Measurements from ENCODE around the gene LONP2. TPM values are rescaled to one million over a fixed set of nuclear protein-coding genes. Genes with fewer than 3 reads are reported as not detected.
"Not testable (repeated sequence)": the region's sequence is repeated elsewhere in the genome, so short reads cannot be mapped to it uniquely, and the experiment has no call there.

Gene LONP2
- total RNA-seq, 1 experiment from 2014 or later, result 36.8 TPM

- no peak for DNase-seq (ENCODE audit: low spot score)
These were observed 88.9 kb downstream of the LONP2 start for GRCh38 chr16:48332978-48333377.

- DNase-seq (ENCODE audit: low spot score), result no peak
These were observed 90.2 kb downstream of the LONP2 start for GRCh38 chr16:48334325-48334724.

- DNase-seq (ENCODE audit: low spot score), result no peak
These were observed 91.9 kb downstream of the LONP2 start for GRCh38 chr16:48335961-48336360.

GRCh38 chr16:48340054-48340453 is 96.0 kb downstream of the LONP2 start:
- no peak for DNase-seq (ENCODE audit: low spot score)

GRCh38 chr16:48342591-48342990 is 98.5 kb downstream of the LONP2 start:
- DNase-seq (ENCODE audit: low spot score), result no peak

GRCh38 chr16:48347191-48347865 is 103.2 kb downstream of the LONP2 start:
- no peak for DNase-seq (ENCODE audit: low spot score)

- no peak for DNase-seq (ENCODE audit: low spot score)
These were observed 103.9 kb downstream of the LONP2 start for GRCh38 chr16:48347980-48348379.

- DNase-seq (ENCODE audit: low spot score), result no peak
These were observed 106.6 kb downstream of the LONP2 start for GRCh38 chr16:48350736-48351135.

- no peak for DNase-seq (ENCODE audit: low spot score)
These were observed 108.7 kb downstream of the LONP2 start for GRCh38 chr16:48352648-48353390.

GRCh38 chr16:48353565-48354163 is 109.6 kb downstream of the LONP2 start:
- peak; percentile 76 for DNase-seq (ENCODE audit: low spot score)

GRCh38 chr16:48354385-48354784 is 110.3 kb downstream of the LONP2 start:
- DNase-seq (ENCODE audit: low spot score), result not testable (repeated sequence)

GRCh38 chr16:48354877-48355855 is 111.1 kb downstream of the LONP2 start:
- no peak for DNase-seq (ENCODE audit: low spot score)

- no peak for DNase-seq (ENCODE audit: low spot score)
These were observed 112.7 kb downstream of the LONP2 start for GRCh38 chr16:48356633-48357376.

GRCh38 chr16:48358419-48358818 is 114.3 kb downstream of the LONP2 start:
- no peak for DNase-seq (ENCODE audit: low spot score)

- no peak for DNase-seq (ENCODE audit: low spot score)
These were observed 115.9 kb downstream of the LONP2 start for GRCh38 chr16:48359983-48360382.

- no peak for DNase-seq (ENCODE audit: low spot score)
These were observed 116.9 kb downstream of the LONP2 start for GRCh38 chr16:48361012-48361411.

- no peak for DNase-seq (ENCODE audit: low spot score)
These were observed 117.5 kb downstream of the LONP2 start for GRCh38 chr16:48361540-48362144.

GRCh38 chr16:48365025-48365600 is 121.0 kb downstream of the LONP2 start:
- no peak for DNase-seq (ENCODE audit: low spot score)

- peak; percentile 87 for DNase-seq (ENCODE audit: low spot score)
These were observed 121.6 kb downstream of the LONP2 start for GRCh38 chr16:48365601-48366164.

Measured in H4 (cell line).